Breast epithelium (tissue), 4 donors: ENCODE results near the gene RBM12. TPM values are rescaled to one million over a fixed set of nuclear protein-coding genes. Genes with fewer than 3 reads are reported as not detected.
A peak's percentile ranks its signal among the peaks of the same experiment; 100 is the strongest.

Experiments
- DNase-seq, 2 donors: peaks; one replicate each; pipeline ENCODE4 v3.0.0-alpha.2; 2019; ENCODE audit warnings: low spot score in 2 of 2
- H3K27ac ChIP-seq, 2 donors: fragments of 200-600 bp; sonication (generic) in 1 of 2; one replicate each; pipeline ENCODE4 v1.5.1; 2016 to 2019; ENCODE audit warnings: mild to moderate bottlenecking in 1 of 2
- H3K27me3 ChIP-seq, 2 donors: fragments of 200-600 bp; sonication (generic) in 1 of 2; one replicate each; pipeline versions ENCODE4 v1.5.1 to v1.6.0; 2017 to 2019; ENCODE audit warnings: control low read depth in 1 of 2, mild to moderate bottlenecking in 1 of 2
- H3K36me3 ChIP-seq: fragments of 200-600 bp; one replicate; pipeline ENCODE4 v1.5.1; 2019
- H3K4me1 ChIP-seq, 2 donors: fragments of 200-600 bp; sonication (generic); one replicate each; pipeline ENCODE4 v1.5.1; 2016 to 2019; ENCODE audit warnings: control low read depth in 1 of 2
- H3K4me3 ChIP-seq, 3 donors: fragments of 200-600 bp; sonication (generic); 1 replicate in 2 of 3; 2 replicates in 1 of 3; pipeline ENCODE4 v1.5.1; 2016 to 2019; ENCODE audit warnings: mild to moderate bottlenecking in 3 of 3, moderate library complexity in 2 of 3
- H3K9me3 ChIP-seq, 2 donors: fragments of 200-600 bp; sonication (generic) in 1 of 2; one replicate each; pipeline ENCODE4 v1.5.1; 2016 to 2019; ENCODE audit warnings: control low read depth in 1 of 2
- CTCF ChIP-seq, 3 donors: fragments of 450-650 bp; IDR thresholded peaks; one replicate each; pipeline ENCODE4 v1.5.1; 2016 to 2017; ENCODE audit warnings: antibody characterized with exemption in 3 of 3, mild to moderate bottlenecking in 3 of 3, moderate library complexity in 3 of 3
- POLR2A ChIP-seq: fragments of 450-650 bp; IDR thresholded peaks from one replicate; pipeline ENCODE4 v1.6.1; 2016; ENCODE audit warnings: antibody characterized with exemption, mild to moderate bottlenecking, moderate library complexity
- POLR2AphosphoS5 ChIP-seq, 3 donors: sonication (generic); formaldehyde crosslinking; IDR thresholded peaks; one replicate each; pipeline ENCODE4 v1.6.1; 2017; ENCODE audit warnings: antibody characterized with exemption in 3 of 3
- intact Hi-C: fragments of 100-400 bp; cut with DNase I; formaldehyde crosslinking; loops from one replicate; pipeline ENCODE4 v1.15.1; 2023; ENCODE audit warnings: low total_unique reads
- total RNA-seq, 3 donors: library from RNA; depleted of rRNA; stranded (reverse); fragments of >200 nt; gene quantifications; one replicate each; pipeline ENCODE4 v1.1.0, GENCODE V29; 2016

Gene RBM12
- total RNA-seq, 3 donors from 2014 or later, result 22.7 to 40.1 (median 34.4) TPM

DNA sequence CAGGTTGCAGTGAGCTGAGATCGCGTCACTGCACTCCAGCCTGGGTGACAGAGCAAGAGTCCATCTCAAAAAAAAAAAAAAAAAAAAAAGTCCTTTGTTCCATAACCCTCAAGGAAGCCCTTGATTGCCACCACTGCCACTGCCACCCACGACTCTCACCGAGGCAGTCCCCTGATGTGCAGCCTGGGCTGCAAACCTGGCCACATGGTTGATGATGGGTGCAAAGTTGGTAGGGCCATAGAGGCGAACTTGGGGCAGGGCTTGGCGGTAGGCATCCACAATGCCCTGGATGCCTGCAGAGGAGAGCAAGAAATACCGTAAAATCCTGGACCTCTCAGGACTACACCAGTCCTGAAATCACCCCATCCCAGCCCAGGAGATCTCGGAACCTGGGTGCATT lies 37.6 kb downstream of the RBM12 start:
- Histone ChIP-seq H3K9me3 (no peaks in the 10 kb centered on the region), H3K36me3 (peaks cover 9% of the 10 kb centered on the region), H3K27me3 (no peaks in the 10 kb centered on the region), H3K27ac (no peak overlapping the region), H3K4me1 (no peaks in the 10 kb centered on the region), H3K4me3 (no peak overlapping the region)
- TF ChIP-seq CTCF (IDR thresholded peaks at IDR 0.05), result no peak
- TF ChIP-seq POLR2A, result no peak
- no peak for TF ChIP-seq POLR2AphosphoS5 (IDR thresholded peaks at IDR 0.05)
- peak in 1 of 2 donors; percentile 10 for DNase-seq
- intact Hi-C loops, result no loop called here

- Histone ChIP-seq H3K27me3 (no peaks in the 10 kb centered on the region), H3K4me3 (no peak overlapping the region), H3K27ac (no peak overlapping the region), H3K36me3 (peaks cover 9% of the 10 kb centered on the region), H3K4me1 (no peaks in the 10 kb centered on the region), H3K9me3 (no peaks in the 10 kb centered on the region)
- peak in 1 of 2 donors; percentile 15 for DNase-seq
- intact Hi-C loops, result no loop called here
- TF ChIP-seq CTCF (IDR thresholded peaks at IDR 0.05), result no peak
- TF ChIP-seq POLR2A, result no peak
- TF ChIP-seq POLR2AphosphoS5 (IDR thresholded peaks at IDR 0.05), result no peak
These were observed 38.2 kb downstream of the RBM12 start for GRCh38 chr20:35626386-35627001.

DNA sequence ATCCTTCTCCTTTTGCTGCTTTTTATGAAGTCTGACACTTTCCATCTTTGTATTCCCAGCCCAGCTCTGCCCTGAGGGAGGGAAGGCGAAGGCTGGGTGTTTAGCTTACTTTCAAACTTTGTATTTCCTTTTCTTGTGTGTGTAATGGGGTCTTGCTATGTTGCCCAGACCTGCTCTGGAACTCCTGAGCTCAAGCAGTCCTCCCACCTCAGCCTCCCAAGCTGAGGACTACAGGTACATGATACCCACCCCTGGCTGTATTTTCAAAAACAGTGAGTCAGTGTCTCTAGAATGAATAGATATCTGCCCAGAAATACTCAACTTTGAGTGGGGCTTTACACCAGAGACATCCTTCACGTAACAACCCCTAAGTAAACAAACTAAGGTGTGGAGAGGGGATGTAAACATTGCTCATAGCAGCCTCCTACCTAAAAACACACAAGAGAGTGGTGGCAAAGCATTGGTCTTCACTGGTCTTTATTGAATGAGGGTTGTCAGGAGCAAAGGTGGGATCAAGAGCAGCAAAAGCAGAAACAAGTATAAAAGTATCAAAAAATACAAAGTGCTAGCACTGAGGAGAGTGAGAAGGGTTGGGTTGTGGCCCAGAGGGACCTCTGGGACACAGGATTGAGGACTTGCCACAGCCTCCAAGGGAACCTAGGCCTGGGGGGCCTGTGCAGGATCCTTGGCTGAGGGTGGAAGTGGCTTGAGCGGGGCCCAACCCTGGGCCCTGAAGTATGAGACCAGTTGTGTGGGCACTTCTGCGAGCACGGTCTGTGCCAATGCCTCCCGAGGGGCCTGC lies 38.9 kb downstream of the RBM12 start:
- no peaks in the 10 kb centered on the region for H3K27me3 ChIP-seq
- intact Hi-C loops, result no loop called here
- H3K36me3 ChIP-seq, result peaks cover 9% of the 10 kb centered on the region
- no peak for TF ChIP-seq POLR2A
- TF ChIP-seq CTCF (IDR thresholded peaks at IDR 0.05), result no peak
- no peak for TF ChIP-seq POLR2AphosphoS5 (IDR thresholded peaks at IDR 0.05)
- peak in 1 of 2 donors; percentile 11 for DNase-seq
- no peaks in the 10 kb centered on the region for H3K4me1 ChIP-seq
- H3K9me3 ChIP-seq, result no peaks in the 10 kb centered on the region
- H3K4me3 ChIP-seq, result no peak overlapping the region
- no peak overlapping the region for H3K27ac ChIP-seq

DNA sequence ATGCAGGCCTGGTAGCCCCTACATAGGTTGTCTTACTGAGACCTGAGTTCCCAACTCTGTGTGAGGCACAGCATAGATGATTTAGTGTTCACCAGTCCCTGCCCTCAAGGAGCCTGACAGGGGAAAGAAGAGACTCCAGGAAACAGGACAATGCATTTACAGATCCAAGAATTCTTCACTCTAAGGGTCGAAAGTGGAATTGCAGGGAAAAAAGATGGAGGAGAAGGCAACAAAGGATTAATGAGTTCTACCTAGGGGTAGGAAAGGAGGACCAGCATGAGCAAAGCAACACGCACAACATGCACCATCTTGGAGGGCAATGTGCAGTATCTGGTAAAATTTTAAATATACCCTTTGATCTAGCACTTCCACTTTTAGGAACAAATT lies 43.1 kb downstream of the RBM12 start:
- H3K36me3 ChIP-seq, result peaks cover 9% of the 10 kb centered on the region
- intact Hi-C loops, result no loop called here
- H3K4me3 ChIP-seq, result no peak overlapping the region
- H3K9me3 ChIP-seq, result no peaks in the 10 kb centered on the region
- H3K27ac ChIP-seq, result no peak overlapping the region
- no peak for TF ChIP-seq POLR2AphosphoS5 (IDR thresholded peaks at IDR 0.05)
- TF ChIP-seq POLR2A, result no peak
- no peak for TF ChIP-seq CTCF (IDR thresholded peaks at IDR 0.05)
- no peak for DNase-seq
- H3K27me3 ChIP-seq, result no peaks in the 10 kb centered on the region
- peaks cover 7 to 8% of the 10 kb centered on the region in 2 donors for H3K4me1 ChIP-seq
